Measurements from ENCODE around the gene FTSJ3.
A peak's percentile ranks its signal among the peaks of the same experiment; 100 is the strongest.

The FTSJ3 gene

DNA sequence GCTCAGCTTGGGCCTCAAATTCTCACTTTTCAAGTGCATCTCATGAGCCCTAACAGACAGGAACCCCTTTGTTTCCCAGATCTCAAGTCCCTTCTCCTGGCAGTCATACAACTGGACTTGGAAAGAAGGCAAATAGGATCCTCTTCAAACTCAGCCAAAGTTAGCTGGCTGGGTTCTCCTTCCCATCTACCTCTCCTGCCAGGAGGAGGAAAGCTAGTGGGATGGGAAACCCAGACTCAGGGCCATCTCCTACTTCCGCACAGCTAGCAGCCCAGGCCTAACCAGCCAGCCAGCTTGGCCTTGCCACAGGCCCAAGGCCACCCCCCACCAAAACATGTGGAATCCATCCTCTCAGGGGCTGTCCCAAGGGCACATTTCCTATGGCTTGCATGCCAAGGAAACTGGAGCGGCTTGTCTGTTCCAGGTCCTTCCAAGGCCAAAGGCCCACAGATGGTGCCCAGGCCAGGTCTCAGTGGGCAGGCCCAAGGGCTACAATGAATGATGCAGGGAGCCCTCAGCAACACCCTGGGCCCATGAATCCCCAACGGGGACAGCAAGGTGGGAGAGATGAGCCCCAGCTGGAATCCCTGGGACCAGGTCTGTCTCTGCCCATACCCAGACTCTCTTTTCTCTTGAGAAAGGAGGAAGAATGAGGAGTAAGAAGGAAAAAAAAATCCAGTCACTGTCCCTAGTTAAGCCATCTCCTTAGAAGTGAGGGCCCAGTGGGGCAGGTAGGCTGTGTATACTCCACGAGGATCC is 13.3 kb upstream of the FTSJ3 start:
- TF ChIP-seq ZFX (IDR thresholded peaks at IDR 0.05), result 0 out of 2 replicates have a peak, but pooled peaks have one; percentile 48
- TF ChIP-seq, protein P1, sequence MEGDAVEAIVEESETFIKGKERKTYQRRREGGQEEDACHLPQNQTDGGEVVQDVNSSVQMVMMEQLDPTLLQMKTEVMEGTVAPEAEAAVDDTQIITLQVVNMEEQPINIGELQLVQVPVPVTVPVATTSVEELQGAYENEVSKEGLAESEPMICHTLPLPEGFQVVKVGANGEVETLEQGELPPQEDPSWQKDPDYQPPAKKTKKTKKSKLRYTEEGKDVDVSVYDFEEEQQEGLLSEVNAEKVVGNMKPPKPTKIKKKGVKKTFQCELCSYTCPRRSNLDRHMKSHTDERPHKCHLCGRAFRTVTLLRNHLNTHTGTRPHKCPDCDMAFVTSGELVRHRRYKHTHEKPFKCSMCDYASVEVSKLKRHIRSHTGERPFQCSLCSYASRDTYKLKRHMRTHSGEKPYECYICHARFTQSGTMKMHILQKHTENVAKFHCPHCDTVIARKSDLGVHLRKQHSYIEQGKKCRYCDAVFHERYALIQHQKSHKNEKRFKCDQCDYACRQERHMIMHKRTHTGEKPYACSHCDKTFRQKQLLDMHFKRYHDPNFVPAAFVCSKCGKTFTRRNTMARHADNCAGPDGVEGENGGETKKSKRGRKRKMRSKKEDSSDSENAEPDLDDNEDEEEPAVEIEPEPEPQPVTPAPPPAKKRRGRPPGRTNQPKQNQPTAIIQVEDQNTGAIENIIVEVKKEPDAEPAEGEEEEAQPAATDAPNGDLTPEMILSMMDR (conservative IDR thresholded peaks at IDR 0.05), result no peak
- peak overlapping the region; percentile 100 for H3K27ac ChIP-seq

- H3K27ac ChIP-seq, result peak overlapping the region; percentile 100
- TF ChIP-seq, protein P1 (conservative IDR thresholded peaks at IDR 0.05), result no peak
Measured at GRCh38 chr17:63838631-63839171, 11.2 kb upstream of the FTSJ3 start.

DNA sequence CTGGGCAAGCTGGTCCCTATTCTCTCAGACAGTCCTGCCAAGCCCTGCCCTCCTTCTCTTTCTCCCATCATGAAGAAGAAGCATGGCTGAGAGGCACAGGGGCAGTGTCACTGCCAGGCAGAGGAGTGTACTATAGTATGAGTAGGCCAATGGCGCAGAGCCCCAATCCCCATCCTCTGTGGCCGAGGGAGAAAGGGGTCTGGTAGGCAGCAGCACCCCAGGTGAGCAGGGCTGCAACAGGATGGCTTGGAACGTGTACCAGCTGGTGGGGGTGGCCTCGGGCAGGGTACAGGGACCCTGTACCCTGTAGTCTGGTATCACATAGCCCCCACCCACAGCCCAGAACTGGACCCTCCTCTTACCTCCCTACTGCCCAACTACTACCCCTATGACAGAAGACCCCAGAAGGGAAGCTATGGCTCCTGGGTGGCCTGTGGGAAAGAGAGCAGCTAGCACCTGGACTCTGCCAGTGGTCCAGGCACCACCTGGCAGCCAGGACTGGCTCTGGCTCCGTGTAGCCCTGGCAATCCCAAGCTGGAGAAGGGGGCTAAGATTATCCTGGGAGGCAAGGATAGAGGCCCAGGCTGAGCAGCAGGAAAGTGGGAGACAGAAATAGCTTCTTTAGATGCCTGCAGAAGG is 10.6 kb upstream of the FTSJ3 start:
- TF ChIP-seq, protein P1 (conservative IDR thresholded peaks at IDR 0.05), result no peak
- TF ChIP-seq ZFX (IDR thresholded peaks at IDR 0.05), result peak; percentile 47; the same call in 1 of the 2 replicates
- H3K27ac ChIP-seq, result peak overlapping the region; percentile 100

DNA sequence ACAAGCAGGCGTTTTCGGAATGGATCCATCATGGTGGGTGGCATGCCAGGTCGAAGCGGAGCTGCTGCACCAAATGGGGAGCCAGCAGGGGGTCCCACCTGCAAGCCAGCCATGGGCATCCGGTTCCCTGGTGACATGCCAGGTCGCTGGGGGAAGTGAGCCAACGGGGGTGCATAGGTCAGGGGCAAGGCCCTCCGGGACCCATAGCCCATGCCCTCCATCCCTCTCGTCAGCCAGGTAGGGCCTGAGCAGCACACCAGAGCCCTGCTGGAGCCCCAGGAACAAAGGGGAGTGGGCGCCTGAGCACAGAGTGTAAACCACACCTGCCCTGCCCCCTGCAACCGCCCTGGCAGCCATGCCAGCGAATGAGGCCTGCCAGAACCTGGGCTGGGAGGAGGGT is 10.0 kb upstream of the FTSJ3 start:
- TF ChIP-seq, protein P1 (conservative IDR thresholded peaks at IDR 0.05), result no peak
- no peak for TF ChIP-seq ZFX (IDR thresholded peaks at IDR 0.05)
- peak overlapping the region; percentile 100 for H3K27ac ChIP-seq

- peak overlapping the region; percentile 100 for H3K27ac ChIP-seq
- TF ChIP-seq ZFX (IDR thresholded peaks at IDR 0.05), result no peak
- TF ChIP-seq, protein P1 (conservative IDR thresholded peaks at IDR 0.05), result no peak
Measured at GRCh38 chr17:63836811-63837210, 9.3 kb upstream of the FTSJ3 start.

DNA sequence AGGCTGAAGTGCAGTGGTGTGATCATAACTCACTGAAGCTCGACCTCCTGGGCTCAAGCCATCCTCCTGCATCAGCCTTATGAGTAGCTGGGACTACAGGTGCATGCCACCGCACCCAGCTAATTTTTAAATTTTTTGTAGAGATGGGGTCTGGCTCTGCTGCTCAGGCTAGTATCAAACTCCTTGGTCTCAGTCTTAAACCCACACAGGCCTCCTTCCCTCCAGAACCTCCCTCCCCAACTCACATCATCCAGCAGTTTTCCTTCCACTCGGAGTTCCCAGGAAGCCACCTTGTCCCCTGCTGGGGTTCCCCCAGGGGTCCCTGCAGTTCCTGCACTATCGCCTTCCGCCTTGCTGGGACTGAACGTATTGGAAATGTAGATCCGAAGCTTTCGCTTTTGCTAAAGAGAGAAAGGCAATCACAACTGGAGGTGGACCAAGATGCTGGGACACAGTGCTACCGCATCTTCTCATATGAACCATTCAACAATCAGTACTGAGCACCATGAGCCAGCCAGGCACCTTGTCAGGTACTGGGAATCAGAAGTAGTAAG is 7.8 kb upstream of the FTSJ3 start:
- peak overlapping the region; percentile 1; the same call in 1 of the 2 replicates for H3K27ac ChIP-seq

More for the DNA sequence above, 7.8 kb upstream of the FTSJ3 start:
- TF ChIP-seq, protein P1 (conservative IDR thresholded peaks at IDR 0.05), result no peak; the same call in 1 of the 2 replicates
- no peak for TF ChIP-seq ZFX (IDR thresholded peaks at IDR 0.05)

All from C4-2B (cell line).